OCI-LY1 (cell line): ENCODE results near the gene CEP97.

Source experiments
- H2AFZ ChIP-seq: fragments of 200-600 bp; sonication (generic), shearing (Covaris generic); 2 replicates; pipeline ENCODE4 v1.6.0; 2014; ENCODE audit warnings: antibody characterized with exemption, mild to moderate bottlenecking, low read length
- H3F3A ChIP-seq: fragments of 200-600 bp; sonication (generic), shearing (Covaris generic); 2 replicates; pipeline ENCODE4 v1.6.0; 2014; ENCODE audit warnings: mild to moderate bottlenecking, antibody characterized with exemption, low read length, moderate library complexity; ENCODE audit not compliant: insufficient read depth
- H3K27ac ChIP-seq: fragments of 200-600 bp; sonication (generic); 2 replicates; pipeline ENCODE4 v1.5.1; 2014; ENCODE audit warnings: low read length, mixed run types, mild to moderate bottlenecking, low read depth; ENCODE audit not compliant: poor library complexity, severe bottlenecking
- H3K27me3 ChIP-seq: fragments of 200-600 bp; sonication (generic); 2 replicates; pipeline ENCODE4 v1.6.0; 2014; ENCODE audit warnings: antibody characterized with exemption, mild to moderate bottlenecking, low read length, moderate library complexity; ENCODE audit not compliant: insufficient read depth
- H3K36me3 ChIP-seq: fragments of 200-600 bp; sonication (generic); 2 replicates; pipeline ENCODE4 v1.6.1; 2014; ENCODE audit warnings: mild to moderate bottlenecking, antibody characterized with exemption, low read length, moderate library complexity, mixed read lengths; ENCODE audit not compliant: insufficient read depth
- H3K4me1 ChIP-seq: fragments of 200-600 bp; sonication (generic); 2 replicates; pipeline ENCODE4 v1.5.1; 2014; ENCODE audit warnings: mild to moderate bottlenecking, low read length, moderate library complexity; ENCODE audit not compliant: insufficient read depth, severe bottlenecking
- H3K4me2 ChIP-seq: fragments of 200-600 bp; sonication (generic), shearing (Covaris generic); 2 replicates; pipeline ENCODE4 v1.6.1; 2014; ENCODE audit warnings: low read length
- H3K4me3 ChIP-seq: fragments of 200-600 bp; sonication (generic); 2 replicates; pipeline ENCODE4 v1.5.1; 2014; ENCODE audit warnings: low read length, low read depth, mild to moderate bottlenecking, mixed read lengths; ENCODE audit not compliant: poor library complexity, severe bottlenecking
- H3K79me2 ChIP-seq: fragments of 200-600 bp; shearing (Covaris generic); 2 replicates; pipeline ENCODE4 v1.6.1; 2016; ENCODE audit warnings: mixed run types, low read length, mixed read lengths; ENCODE audit not compliant: insufficient read depth
- H3K9ac ChIP-seq: fragments of 200-600 bp; sonication (generic), shearing (Covaris generic); 2 replicates; pipeline ENCODE4 v1.6.1; 2014; ENCODE audit warnings: mild to moderate bottlenecking, low read length, mixed read lengths
- H3K9me2 ChIP-seq: fragments of 200-600 bp; sonication (generic), shearing (Covaris generic); 2 replicates; pipeline ENCODE4 v1.6.1; 2014; ENCODE audit warnings: low read depth, mild to moderate bottlenecking, low read length, mixed read lengths
- H3K9me3 ChIP-seq: fragments of 200-600 bp; shearing (Covaris generic); 2 replicates; pipeline ENCODE4 v1.6.1; 2014; ENCODE audit warnings: low read length, mixed read lengths
- H4K20me1 ChIP-seq: fragments of 200-600 bp; sonication (generic), shearing (Covaris generic); 2 replicates; pipeline ENCODE4 v1.6.0; 2016; ENCODE audit warnings: mild to moderate bottlenecking, low read length; ENCODE audit not compliant: insufficient read depth
- EZH2 ChIP-seq: fragments of 200-600 bp; sonication (generic), shearing (Covaris generic); IDR thresholded peaks from 2 replicates; pipeline ENCODE4 v1.8.0; 2017; ENCODE audit warnings: borderline replicate concordance, mixed run types, mild to moderate bottlenecking, antibody characterized with exemption, low read length, moderate library complexity, mixed read lengths
- TF ChIP-seq, protein P1 (sequence below): fragments of 200-600 bp; sonication (generic), shearing (Covaris generic); IDR thresholded peaks from 2 replicates; pipeline ENCODE4 v1.5.1; 2017; ENCODE audit warnings: mild to moderate bottlenecking, antibody characterized with exemption, low read length, moderate library complexity, mixed read lengths

Gene CEP97

DNA sequence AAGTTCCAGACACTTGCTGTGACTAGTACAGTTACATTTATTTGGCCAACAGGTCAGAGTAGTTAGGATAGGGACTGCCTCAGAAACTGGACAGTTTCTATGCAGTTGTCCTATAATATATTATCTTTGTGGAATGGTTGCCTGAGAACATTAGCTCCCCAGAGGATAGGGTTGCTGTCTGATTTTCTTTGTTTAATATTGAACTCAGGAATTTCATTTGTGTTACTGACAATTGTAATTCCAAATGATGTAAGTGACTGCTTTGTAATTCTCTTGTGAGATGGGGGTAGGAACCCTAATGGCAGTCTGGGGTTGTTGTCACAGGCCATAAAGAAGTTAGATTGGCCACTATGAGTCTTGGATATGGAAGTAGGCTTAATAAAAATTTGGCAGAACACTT lies 56.8 kb downstream of the CEP97 start:
- no peaks in the 10 kb centered on the region for H3K27me3 ChIP-seq
- no peak overlapping the region for H2AFZ ChIP-seq
- TF ChIP-seq, protein P1, sequence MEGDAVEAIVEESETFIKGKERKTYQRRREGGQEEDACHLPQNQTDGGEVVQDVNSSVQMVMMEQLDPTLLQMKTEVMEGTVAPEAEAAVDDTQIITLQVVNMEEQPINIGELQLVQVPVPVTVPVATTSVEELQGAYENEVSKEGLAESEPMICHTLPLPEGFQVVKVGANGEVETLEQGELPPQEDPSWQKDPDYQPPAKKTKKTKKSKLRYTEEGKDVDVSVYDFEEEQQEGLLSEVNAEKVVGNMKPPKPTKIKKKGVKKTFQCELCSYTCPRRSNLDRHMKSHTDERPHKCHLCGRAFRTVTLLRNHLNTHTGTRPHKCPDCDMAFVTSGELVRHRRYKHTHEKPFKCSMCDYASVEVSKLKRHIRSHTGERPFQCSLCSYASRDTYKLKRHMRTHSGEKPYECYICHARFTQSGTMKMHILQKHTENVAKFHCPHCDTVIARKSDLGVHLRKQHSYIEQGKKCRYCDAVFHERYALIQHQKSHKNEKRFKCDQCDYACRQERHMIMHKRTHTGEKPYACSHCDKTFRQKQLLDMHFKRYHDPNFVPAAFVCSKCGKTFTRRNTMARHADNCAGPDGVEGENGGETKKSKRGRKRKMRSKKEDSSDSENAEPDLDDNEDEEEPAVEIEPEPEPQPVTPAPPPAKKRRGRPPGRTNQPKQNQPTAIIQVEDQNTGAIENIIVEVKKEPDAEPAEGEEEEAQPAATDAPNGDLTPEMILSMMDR: no peak
- no peak for TF ChIP-seq EZH2
- no peaks in the 10 kb centered on the region for H3K9me3 ChIP-seq
- no peak overlapping the region for H3K27ac ChIP-seq
- no peaks in the 10 kb centered on the region for H3F3A ChIP-seq
- H3K4me3 ChIP-seq: peak overlapping the region; percentile 78
- H3K9me2 ChIP-seq: no peaks in the 10 kb centered on the region
- peaks cover 23% of the 10 kb centered on the region for H3K79me2 ChIP-seq
- H4K20me1 ChIP-seq: no peaks in the 10 kb centered on the region
- H3K36me3 ChIP-seq: peaks cover 31% of the 10 kb centered on the region
- peak overlapping the region; percentile 81 for H3K4me2 ChIP-seq
- peaks cover 44% of the 10 kb centered on the region for H3K4me1 ChIP-seq
- peak overlapping the region; percentile 71; the same call in 1 of the 2 replicates for H3K9ac ChIP-seq

DNA sequence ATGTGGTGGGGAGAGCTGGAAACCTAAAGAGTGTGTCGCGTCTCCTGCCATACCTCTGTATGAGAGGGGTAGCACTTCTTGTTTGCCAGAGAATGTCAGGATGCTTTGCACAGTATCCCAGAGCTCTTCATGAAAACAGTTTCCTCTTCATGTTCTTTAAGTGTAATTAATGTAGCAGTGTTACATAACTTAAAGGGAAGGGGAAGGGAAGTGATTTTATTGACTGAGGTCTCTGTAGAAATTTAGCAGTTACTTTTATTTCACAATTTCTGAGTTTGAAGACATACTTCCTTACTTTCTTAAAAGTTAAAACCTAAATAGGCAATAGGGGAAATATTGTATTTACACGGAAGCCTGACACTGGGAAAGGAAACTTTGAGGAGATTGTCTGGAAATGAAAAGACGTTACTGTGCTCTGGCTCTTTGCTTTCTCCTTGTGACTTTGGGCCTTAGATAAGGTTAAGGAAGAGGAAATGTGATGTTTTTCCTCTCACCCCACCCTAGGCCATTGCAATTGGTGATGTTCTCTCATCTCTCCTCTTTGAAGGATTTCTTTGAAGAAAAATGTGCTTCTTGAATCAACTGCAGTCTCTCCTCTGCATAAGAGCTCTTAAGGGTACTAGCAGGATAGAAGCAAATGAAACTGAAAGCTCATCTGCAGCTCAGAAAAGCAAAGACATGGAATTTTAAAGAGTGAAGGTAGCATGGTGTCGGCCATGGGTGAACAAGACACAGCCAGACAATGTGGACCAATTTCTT lies 60.6 kb downstream of the CEP97 start:
- no peak overlapping the region for H3K9ac ChIP-seq
- peaks cover 68% of the 10 kb centered on the region for H3K36me3 ChIP-seq
- no peaks in the 10 kb centered on the region for H3F3A ChIP-seq
- no peak overlapping the region for H3K4me2 ChIP-seq
- H3K27me3 ChIP-seq: no peaks in the 10 kb centered on the region
- no peaks in the 10 kb centered on the region for H4K20me1 ChIP-seq
- peaks cover 18% of the 10 kb centered on the region for H3K4me1 ChIP-seq
- no peaks in the 10 kb centered on the region for H3K9me2 ChIP-seq
- peaks cover 18% of the 10 kb centered on the region for H3K79me2 ChIP-seq
- no peak overlapping the region for H3K27ac ChIP-seq
- no peak overlapping the region for H3K4me3 ChIP-seq
- H3K9me3 ChIP-seq: no peaks in the 10 kb centered on the region
- H2AFZ ChIP-seq: no peak overlapping the region
- no peak for TF ChIP-seq EZH2
- TF ChIP-seq, protein P1: no peak

DNA sequence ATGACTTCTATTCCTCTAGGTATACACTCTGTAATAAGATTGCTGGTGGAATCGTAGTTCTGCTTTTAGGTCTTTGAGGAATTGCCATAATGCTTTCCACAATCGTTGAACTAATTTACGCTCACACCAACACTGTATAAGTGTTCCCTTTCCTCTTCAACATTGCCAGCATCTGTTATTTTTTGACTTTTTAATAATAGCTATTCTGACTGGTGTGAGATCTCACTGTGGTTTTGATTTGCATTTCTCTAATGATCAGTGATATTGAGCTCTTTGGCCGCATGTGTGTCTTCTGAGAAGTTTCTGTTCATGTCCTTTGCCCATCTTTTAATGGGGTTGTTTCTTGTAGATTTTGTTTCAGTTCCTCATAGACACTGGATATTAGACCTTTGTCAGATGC lies 67.4 kb downstream of the CEP97 start:
- H3K27ac ChIP-seq: no peak overlapping the region
- H3K27me3 ChIP-seq: no peaks in the 10 kb centered on the region
- no peak overlapping the region for H3K4me2 ChIP-seq
- H3K4me3 ChIP-seq: no peak overlapping the region
- H3K79me2 ChIP-seq: no peaks in the 10 kb centered on the region
- no peaks in the 10 kb centered on the region for H3F3A ChIP-seq
- peaks cover 98% of the 10 kb centered on the region for H3K36me3 ChIP-seq
- no peak overlapping the region for H2AFZ ChIP-seq
- no peaks in the 10 kb centered on the region for H4K20me1 ChIP-seq
- no peaks in the 10 kb centered on the region for H3K4me1 ChIP-seq
- H3K9me2 ChIP-seq: no peaks in the 10 kb centered on the region
- TF ChIP-seq, protein P1: no peak
- H3K9ac ChIP-seq: no peak overlapping the region
- H3K9me3 ChIP-seq: peaks cover 8% of the 10 kb centered on the region; the same call in 1 of the 2 replicates
